Right atrium auricular region (tissue), 2 donors: Measurements from ENCODE around the gene LLGL1. TPM values are rescaled to one million over a fixed set of nuclear protein-coding genes. Genes with fewer than 3 reads are reported as not detected.

Experiments used
- DNase-seq: peaks from one replicate; pipeline ENCODE4 v3.0.0-alpha.2; 2019; ENCODE audit warnings: low spot score
- H3K27ac ChIP-seq, 2 donors: fragments of 200-600 bp; sonication (generic); 1 replicate in 1 of 2; 2 replicates in 1 of 2; pipeline ENCODE4 v1.5.1; 2016 to 2019
- H3K27me3 ChIP-seq, 2 donors: fragments of 200-600 bp; sonication (generic); one replicate each; pipeline versions ENCODE4 v1.5.1 to v1.6.0; 2017 to 2019
- H3K36me3 ChIP-seq: fragments of 200-600 bp; sonication (generic); one replicate; pipeline ENCODE4 v1.5.1; 2016
- H3K4me1 ChIP-seq, 2 donors: fragments of 200-600 bp; sonication (generic); one replicate each; pipeline versions ENCODE4 v1.5.1 to v1.6.0; 2017 to 2019
- H3K4me3 ChIP-seq, 2 donors: fragments of 200-600 bp; sonication (generic); 1 replicate in 1 of 2; 2 replicates in 1 of 2; pipeline ENCODE4 v1.5.1; 2017 to 2019; ENCODE audit warnings: mild to moderate bottlenecking in 1 of 2, moderate library complexity in 1 of 2
- H3K9me3 ChIP-seq, 2 donors: fragments of 200-600 bp; sonication (generic); one replicate each; pipeline ENCODE4 v1.5.1; 2019
- total RNA-seq, 2 donors: library from RNA; depleted of rRNA; stranded (reverse); fragments of >200 nt; gene quantifications; one replicate each; pipeline ENCODE4 v1.1.0, GENCODE V29; 2016
- TF ChIP-seq, protein P1 (sequence below), 2 donors: fragments of 200-600 bp; sonication (generic); IDR thresholded peaks; one replicate each; pipeline ENCODE4 v1.5.1; 2019; ENCODE audit warnings: antibody characterized with exemption in 2 of 2

Gene LLGL1
- total RNA-seq, 2 donors from 2014 or later: 12.6 to 16.7 TPM

GRCh38 chr17:18278867-18279266 is 53.4 kb downstream of the LLGL1 start:
- TF ChIP-seq, protein P1, sequence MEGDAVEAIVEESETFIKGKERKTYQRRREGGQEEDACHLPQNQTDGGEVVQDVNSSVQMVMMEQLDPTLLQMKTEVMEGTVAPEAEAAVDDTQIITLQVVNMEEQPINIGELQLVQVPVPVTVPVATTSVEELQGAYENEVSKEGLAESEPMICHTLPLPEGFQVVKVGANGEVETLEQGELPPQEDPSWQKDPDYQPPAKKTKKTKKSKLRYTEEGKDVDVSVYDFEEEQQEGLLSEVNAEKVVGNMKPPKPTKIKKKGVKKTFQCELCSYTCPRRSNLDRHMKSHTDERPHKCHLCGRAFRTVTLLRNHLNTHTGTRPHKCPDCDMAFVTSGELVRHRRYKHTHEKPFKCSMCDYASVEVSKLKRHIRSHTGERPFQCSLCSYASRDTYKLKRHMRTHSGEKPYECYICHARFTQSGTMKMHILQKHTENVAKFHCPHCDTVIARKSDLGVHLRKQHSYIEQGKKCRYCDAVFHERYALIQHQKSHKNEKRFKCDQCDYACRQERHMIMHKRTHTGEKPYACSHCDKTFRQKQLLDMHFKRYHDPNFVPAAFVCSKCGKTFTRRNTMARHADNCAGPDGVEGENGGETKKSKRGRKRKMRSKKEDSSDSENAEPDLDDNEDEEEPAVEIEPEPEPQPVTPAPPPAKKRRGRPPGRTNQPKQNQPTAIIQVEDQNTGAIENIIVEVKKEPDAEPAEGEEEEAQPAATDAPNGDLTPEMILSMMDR (IDR thresholded peaks at IDR 0.05): no peak

DNA sequence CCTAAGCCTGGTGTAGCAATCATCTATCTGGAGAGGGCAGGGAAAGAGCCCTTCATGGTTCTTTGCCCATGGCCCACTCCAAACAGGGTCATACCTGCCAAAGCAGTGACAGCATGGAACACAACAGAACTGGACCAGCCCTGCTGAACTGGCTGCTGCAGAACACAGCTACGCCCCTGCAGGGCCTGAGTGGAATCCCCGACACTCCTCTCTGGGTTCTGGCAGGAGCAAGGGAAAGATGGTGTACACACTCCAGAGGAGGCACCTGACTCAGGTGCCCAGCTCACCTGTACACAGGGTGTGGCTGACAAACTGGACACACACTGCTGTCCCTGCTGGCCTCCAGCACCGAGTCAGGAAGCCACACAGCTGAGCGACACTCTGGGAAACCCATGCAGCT is 54.8 kb downstream of the LLGL1 start:
- H3K27ac ChIP-seq: no peak overlapping the region
- H3K27me3 ChIP-seq: no peaks in the 10 kb centered on the region
- no peak for DNase-seq
- H3K4me1 ChIP-seq: peaks cover 0 to 5% of the 10 kb centered on the region in 2 donors
- H3K9me3 ChIP-seq: no peaks in the 10 kb centered on the region
- peaks cover 92% of the 10 kb centered on the region for H3K36me3 ChIP-seq
- TF ChIP-seq, protein P1 (IDR thresholded peaks at IDR 0.05): no peak
- no peak overlapping the region for H3K4me3 ChIP-seq

More at GRCh38 chr17:18278867-18279266, 53.4 kb downstream of the LLGL1 start:
- no peak overlapping the region for H3K4me3 ChIP-seq
- peaks cover 0 to 5% of the 10 kb centered on the region in 2 donors for H3K4me1 ChIP-seq
- no peaks in the 10 kb centered on the region for H3K9me3 ChIP-seq
- H3K27ac ChIP-seq: no peak overlapping the region
- peaks cover 87% of the 10 kb centered on the region for H3K36me3 ChIP-seq
- no peaks in the 10 kb centered on the region for H3K27me3 ChIP-seq
- DNase-seq: no peak

DNA sequence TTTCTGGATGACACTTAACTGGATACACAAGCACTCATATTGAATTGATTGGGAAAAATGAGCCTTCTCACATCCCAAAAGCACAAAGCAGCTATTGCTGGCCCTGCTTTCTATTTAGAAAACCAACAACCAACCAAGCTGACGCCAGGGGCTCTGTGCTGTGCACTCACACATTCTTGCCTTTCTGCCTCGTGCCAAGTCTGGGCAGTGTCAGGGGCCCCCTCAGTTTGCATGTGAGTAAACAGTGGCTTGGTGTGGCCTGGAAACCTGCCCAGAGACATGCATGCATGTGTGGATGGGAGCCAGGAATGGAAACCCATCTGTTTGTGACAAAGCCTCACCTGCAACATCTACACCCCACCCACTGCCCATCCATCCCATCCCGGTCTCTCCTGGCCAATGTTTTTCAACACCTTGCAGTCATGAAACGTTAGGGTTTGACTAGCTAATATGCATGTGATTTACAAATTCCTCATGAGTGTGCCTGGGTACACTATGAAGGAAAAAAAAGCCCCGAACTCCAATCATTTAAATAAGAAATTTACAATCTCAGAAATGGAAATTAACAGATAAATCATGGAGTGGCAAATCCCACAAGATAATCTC is 55.4 kb downstream of the LLGL1 start:
- TF ChIP-seq, protein P1 (IDR thresholded peaks at IDR 0.05): no peak
- H3K36me3 ChIP-seq: peaks cover 95% of the 10 kb centered on the region
- H3K27me3 ChIP-seq: no peaks in the 10 kb centered on the region
- H3K9me3 ChIP-seq: no peaks in the 10 kb centered on the region
- H3K4me1 ChIP-seq: peaks cover 0 to 5% of the 10 kb centered on the region in 2 donors
- DNase-seq: no peak
- H3K27ac ChIP-seq: no peak overlapping the region
- H3K4me3 ChIP-seq: no peak overlapping the region

GRCh38 chr17:18281788-18282187 is 56.4 kb downstream of the LLGL1 start:
- Histone ChIP-seq H3K27ac (no peak overlapping the region), H3K4me1 (peaks cover 0 to 5% of the 10 kb centered on the region in 2 donors), H3K36me3 (peaks cover 90% of the 10 kb centered on the region), H3K27me3 (no peaks in the 10 kb centered on the region), H3K9me3 (no peaks in the 10 kb centered on the region), H3K4me3 (no peak overlapping the region)
- DNase-seq: no peak
- TF ChIP-seq, protein P1 (IDR thresholded peaks at IDR 0.05): no peak

DNA sequence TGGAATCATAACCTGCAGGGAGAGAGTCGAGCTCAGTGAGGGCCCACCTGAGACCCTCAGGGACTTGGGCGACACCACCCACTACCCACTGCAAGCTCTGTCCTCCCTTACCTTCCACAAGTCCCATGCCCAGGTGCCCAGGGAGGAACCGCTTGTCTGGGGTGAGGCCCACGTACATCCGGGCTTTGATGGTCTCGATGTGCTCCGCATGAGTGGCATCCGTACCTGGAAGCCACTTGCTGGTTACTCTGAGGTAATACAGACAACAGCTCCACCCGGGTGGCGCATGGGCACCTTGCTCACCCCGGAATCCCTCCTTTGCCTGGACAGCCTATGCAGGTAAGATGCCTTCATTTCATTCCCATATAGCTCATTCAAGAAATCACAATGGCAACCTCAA is 59.9 kb downstream of the LLGL1 start:
- DNase-seq: no peak
- H3K27me3 ChIP-seq: no peaks in the 10 kb centered on the region
- no peak overlapping the region for H3K27ac ChIP-seq
- no peak overlapping the region for H3K4me3 ChIP-seq
- TF ChIP-seq, protein P1 (IDR thresholded peaks at IDR 0.05): no peak
- no peaks in the 10 kb centered on the region for H3K9me3 ChIP-seq
- H3K4me1 ChIP-seq: peaks cover 0 to 5% of the 10 kb centered on the region in 2 donors
- peaks cover 85% of the 10 kb centered on the region for H3K36me3 ChIP-seq
